ENCODE data around the gene IGF2BP2.
"Not testable (repeated sequence)": the region's sequence is repeated elsewhere in the genome, so short reads cannot be mapped to it uniquely, and the experiment has no call there.

IGF2BP2 gene

DNA sequence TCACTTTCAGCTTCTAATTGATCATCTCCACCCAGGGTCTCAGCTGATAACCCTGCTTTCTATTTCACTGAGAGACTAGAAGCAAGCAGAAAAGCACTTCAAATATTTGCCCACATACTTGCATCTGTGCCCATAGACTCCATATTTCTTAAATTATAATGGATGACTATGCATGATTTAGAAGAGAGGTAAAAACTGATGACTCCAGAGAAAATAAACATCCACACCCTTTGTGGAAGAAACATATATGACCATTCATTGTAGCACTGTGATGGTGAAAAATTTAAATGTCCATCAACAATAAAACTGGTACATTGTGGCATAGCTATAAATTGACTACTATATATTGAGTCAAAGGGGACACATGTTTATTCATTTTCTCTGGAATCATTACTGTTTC lies 7.1 kb upstream of the IGF2BP2 start:
- DNase-seq: no peak

DNA sequence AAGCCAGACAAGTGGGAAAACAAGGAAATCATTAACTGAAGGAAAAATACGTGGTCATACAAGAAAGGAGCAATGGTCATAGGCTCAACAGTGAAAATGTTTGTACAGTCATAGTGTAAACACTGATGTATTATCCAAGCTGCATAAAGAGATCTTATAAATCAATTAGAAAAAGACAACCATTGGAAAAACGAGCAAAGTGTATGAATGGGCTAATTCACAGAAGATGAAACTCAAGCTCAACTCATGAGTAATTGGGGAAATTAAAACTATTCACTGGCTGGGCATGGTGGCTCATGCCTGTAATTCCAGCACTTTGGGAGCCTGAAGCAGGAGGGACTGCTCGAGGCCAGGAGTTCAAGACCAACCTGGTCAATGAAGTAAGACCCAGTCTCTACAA lies 6.4 kb upstream of the IGF2BP2 start:
- no peak for DNase-seq

DNA sequence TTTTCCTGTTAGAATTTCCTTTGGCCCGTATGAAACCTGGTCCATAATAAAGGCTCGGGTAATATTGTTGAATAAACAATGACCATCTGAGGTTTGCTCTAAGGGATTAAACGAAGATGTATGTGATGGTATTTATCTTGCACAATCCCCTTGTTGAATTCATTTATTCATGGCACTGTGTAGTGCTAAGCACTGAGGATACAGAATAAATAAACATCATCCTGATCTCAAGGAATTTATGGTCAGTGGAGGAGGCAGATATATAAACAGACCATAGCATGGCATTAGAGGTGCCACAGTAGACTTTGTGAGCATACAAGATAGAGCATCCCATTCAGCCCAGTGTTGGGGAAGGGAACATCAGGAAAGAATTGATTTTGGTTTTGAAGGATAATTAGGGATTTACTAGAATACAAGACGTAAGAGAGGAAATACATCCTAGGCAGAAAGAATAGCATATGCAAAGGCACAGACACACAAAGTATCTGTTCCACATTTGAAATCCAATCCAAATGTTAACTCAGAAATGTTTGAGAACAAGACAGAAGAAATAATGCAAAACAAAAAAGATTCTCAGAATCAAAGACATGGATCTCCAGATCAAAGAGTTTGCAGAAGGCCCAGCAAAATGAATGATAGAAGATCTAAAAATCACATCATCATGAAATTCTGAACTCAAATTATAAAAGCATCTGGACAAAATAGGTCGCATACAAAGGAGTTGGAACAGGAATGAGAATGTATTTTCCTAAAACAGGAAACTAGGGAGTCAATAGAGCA lies 5.4 kb upstream of the IGF2BP2 start:
- no peak for DNase-seq

DNA sequence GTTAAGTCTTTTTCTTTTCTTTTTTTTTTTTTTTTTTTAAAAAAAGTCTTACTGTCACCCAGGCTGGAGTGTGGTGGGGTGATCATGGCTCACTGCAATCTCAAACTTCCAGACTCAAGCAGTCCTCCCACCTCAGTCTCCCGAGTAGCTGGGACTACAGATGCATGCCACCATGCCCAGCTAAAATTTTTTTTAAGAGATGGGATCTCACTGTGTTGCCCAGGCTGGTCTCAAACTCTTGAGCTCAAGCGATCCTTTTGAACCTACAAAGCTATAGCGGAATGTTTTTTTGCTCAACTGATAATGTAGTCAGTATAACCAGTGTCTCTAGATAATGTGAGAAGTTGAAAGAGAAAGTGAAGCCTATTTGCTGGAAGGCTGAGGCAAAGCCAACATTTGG lies 3.9 kb upstream of the IGF2BP2 start:
- DNase-seq: no peak

DNA sequence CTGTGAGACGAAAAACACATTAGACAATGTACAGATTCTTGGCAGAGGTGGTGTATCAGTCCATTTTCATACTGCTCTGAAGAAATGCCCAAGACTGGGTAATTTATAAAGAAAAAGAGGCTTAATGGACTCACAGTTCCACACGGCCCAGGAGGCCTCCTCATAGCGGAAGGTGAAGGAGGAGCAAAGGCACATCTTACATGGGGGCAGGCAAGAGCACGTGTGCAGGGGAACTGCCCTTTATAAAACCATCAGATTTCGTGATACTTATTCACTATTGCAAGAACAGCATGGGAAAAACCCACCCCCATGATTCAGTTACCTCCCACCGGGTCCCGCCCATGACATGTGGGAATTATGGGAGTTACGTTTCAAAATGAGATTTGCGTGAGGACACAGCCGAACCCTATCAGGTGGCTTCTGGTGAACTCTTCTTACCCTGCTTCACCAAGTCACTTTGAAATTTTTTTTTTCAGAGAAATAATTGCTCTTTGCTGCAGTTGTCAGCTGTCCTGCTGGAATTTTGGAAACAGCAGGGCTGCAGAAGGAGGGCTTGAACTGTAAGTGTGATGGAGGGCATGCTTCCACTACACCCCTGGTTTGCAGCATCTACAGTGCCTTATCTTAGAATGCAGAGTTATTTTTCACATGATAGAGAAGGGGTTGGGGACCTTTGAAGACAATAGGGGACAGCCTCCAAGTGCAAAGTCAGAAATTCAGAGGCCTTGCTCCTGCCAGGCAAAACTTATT lies 2.9 kb upstream of the IGF2BP2 start:
- no peak for DNase-seq

DNA sequence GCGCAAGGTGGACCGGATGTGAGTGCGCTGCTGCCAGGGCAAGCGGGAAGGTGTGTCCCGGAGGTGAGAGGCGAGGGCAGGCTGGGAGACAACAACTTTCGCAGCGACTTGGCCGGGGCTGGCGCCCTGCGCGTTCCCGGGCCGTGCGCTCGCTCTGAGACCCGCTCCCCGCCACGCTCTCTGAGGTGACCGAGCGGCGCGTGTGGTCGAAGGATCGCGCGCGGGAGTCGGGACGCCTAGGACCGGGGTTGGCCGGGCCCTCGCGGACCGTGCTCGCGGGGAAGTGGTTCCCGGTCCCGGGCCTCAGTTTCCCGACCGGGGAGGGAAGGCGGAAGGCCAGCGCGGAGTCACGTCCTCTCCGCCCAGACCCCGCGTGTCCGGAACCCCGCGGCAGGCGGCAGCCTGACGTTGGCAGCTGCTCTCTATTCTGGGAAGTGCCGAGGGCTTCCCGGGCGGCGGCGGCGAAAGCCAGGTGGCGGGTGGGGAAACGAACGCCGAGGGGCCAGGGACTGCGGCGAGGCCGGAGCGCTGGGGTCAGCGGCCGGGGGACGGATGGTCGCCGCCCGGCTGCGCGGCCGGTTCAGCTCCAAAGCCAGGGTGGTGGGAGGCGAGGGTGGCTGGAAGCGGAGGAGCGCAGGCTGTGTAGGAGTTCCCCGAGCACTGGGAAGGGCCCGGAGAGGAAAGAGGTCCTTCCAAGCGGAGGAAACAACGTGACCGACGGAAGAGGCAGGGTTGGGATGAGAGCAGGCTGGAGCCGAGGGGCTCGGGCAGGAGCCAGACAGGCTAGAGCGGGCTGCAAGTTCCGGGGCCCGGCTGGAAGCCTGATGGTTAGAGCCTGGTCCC lies 1.0 kb upstream of the IGF2BP2 start:
- peak in 1 of 2 experiments; percentile 64 for DNase-seq

DNA sequence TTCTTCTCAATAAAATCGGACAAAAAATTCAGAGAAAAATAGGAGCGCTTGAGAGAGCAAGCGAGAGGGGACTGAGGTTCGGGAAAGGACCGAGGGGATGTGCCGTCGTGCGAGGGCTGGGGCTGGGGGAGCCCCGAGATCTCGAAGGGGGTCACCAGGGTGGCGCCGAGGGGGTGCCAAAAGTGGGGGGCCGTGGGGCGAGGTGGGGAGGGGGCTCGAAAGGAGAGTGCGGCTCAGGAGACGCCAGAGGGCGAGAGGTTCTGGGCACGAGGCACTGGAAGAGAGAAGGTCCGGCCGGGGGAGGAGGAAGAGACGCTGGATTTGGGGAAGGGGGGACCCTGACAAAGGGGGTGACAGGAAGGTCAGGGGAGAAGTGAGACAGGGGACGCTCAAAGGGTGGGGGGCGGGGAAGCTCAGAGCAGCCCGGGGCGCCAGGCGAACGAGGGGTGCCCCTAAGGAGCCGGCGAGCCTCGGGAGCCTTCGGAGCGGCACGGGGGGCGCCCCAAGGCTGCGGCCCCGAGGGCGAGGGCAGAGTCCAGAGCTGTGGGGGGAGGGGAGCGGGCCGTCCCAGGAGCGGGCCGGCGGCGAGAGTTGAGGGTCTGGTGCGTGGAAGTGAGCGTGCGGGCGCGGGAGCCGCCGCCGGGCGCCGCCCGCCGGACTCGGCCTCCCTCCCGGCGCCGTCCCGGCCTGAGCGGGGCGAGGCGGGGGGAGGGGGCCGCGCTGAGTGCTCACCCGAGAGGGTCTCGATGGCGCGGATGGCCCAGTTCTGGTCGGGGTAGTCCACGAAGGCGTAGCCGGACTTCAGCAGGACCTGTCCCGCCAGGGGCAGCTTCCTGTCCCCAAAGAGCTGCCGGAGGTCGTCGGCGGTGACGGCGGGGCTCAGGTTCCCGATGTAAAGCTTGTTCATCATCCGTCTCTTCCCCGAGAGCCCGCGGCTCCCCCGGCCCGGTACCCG lies 514 bp downstream of the IGF2BP2 start:
- peak; percentile 33 to 56 for DNase-seq

DNA sequence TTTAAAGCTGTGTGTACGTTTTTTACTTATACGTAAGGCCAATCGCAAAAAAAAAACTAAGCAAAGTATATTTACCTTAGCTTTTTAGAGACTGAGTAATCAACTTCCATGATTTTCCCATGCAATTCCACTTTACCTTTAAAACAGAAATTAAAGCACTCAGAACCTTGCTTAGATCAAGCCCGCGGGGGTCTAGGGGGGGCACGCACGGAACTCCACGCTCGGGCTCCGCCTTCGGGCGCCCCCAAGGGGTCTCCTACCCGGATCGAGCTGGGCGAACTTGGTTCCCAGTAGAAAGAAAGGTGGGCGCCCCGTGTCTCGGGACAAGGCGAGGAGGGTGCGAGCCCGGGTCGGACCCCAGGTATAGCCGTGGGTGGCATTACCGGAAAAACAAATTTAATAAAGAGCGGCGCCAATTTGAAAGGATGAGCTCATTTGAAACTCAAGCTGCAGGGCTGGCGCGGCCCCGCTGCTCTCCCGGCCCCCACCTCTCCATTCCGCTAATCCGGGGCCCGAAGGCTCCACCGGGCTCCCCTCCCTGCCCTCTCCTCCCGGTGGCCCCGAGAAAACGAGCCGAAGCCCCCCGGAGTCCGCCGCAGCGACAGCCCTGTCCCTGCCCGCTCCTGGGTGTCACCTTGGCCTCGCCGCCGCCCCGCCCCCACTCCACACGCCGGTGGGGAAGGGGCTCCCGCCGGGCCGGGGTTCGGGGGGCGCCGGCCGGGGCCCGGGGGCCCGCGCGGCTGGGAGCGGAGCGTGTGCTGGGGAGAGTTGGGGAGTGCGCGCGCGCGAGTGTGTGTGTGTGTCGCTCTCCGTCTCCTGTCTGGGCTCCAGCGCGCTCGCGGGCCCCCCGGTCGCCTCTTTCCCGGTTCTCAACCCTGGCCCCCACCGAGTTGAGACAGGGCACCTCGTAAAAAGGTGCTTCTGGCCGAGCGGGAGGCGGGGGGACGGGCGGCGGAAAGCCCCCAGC lies 1.5 kb downstream of the IGF2BP2 start:
- peak; percentile 45 to 51 for DNase-seq

DNA sequence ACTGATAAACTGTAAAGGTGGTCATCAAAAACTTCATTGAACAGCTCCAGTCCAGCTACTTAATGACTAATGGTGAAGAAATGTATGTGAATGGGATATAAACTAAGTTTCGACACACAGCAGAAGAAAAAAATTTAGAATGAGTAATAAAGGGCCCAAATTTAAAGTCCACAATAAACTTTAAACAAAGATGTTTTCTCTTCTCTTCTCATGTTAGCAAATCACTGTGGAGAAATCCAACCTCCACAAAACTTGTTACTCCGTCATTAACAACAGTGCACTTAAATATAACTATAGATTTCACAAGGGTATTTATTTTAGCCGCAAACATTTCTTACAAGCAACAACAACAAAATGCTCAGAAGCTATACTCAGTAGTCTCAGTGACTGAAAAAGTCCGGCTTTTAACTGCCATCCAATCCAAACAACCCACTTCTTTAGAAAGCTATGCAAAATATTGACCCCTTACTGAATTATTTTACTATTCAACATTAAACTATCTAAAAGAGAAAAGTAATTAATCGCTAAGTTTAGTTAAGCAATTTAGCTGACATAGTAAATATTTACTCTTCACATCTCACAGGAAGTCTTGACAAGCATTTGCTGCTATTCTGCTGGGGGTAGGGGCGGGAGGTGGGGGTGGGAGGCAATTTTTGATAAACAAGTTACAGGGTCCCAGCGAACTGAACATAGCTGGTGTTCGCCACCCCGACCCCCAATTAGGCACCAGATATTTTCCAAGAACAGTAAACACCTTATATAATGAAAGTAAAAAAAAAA lies 2.4 kb downstream of the IGF2BP2 start:
- no peak for DNase-seq

DNA sequence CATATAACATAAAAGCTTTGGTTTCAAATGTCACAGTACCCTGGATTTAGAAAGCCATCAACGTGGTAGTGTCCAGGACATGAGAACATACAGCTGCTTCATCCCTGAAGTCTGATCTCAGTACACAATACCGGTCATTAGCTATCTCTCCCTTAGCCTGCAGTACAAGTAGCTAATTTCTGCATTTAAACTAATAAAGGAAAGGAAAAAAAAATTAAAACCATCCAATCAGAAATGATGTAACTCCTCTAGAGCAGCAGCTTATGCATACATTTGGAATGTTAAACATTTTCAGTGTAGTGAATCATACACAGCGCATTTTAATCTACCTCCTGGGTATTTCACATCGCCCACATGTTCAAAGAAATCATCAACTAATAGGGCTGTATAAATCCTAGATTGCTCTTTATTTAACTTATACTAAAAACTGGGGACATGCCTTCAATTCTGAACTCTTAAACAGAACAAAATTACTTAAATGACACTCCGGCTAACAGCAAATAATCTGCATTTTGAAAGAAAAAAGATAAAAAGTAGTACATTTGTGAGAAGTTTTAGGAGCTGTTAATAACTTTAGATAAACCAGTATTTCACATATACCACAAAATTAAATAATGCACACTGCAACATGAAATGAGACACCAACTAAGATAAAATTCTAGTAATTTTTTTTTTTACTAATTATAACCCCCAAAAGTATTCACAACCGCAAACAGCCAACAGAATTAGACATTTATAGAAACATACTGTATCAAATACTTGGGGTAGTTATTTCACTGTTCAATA lies 3.7 kb downstream of the IGF2BP2 start:
- DNase-seq: no peak

DNA sequence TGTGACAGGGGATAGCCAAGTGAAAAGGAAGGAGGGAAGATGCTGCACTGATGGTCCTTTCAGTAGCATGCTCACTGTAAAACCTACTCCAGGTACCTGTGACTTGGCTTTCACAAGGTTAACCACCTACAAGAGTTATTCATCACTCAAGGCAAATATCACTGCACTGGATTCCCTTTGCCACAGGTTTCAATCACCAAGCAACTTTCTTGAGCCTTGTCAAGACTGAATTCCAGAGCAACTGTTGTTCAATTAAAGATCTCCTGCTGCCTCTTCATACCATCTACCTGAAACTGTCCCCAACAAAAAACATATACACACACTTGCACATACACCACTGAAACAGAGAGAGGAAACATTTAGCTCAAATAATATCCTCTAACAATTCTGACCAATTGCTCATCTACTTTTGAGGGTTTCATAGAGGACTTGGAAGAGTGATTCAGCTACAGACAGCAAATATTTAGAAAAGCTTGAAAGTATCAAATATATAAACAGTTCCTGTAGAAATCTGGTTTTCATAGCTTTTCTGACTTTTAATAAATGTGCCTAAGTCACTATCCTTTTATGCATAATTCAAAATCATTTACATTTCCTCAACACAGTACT lies 6.5 kb downstream of the IGF2BP2 start:
- no peak for DNase-seq

DNA sequence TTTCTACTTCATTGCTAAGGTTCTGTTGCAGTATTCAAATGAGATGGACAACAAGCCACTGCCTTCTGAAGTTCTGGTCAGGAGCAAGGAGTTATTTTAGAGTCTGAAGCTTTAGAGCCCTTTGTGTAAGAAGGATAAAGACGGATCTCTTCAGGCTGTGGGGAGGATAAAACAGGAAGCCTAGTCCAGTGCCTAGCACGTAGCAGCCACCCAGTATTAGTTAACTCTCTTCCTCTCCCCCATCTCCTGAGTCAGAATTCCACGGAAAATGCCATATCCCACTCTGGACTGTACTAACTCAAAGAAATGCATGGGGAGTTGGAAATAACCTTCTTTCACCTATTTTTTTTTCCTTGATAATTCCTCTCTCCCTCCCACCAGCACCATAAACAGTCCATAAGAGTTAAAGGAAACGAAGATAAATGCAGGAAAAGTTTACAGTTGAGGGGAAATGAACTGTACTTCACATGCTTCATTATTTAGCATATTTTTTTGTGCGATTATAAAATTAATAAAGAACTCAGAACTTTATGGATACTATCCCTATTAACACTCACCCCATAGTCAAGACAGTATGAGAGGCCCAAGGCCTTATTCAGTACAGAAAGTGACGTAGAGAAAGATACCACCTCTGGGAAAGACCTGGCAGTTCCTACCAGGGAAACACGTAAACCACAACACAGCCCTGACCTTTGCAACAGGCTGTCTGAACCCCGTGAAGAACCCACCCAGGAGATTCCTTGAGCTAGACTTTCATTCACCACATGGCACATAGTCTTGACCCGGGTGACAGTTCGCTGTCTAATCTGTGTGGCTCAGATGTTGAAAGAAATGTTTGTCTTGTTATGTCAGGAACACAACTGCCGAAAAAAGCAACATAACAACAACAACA lies 9.2 kb downstream of the IGF2BP2 start:
- no peak for DNase-seq

DNA sequence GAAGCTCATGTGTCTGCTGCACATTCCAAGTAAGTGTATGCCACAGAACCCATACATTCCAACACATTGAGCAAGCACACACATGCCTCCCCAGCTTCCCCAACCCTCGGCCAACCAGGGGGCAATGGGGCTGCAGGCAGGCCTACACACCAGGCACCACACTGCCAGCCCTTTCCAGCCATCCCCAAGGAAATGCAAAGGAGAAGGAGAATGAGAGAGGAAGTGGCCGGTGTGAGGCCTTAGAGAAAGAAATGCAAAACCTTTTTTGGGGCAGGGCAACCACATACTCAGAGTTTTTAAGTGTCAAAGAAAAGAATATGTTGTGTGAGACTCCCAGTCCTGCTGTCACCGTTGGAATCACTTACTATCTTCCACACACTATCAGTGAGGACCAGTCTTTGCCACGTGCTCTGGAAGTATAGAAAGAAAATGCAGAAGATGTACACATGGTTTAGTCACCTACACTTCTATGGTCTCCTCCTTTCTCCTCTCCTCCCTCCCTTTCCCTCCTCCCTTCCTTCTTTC lies 11.1 kb downstream of the IGF2BP2 start:
- DNase-seq: no peak

DNA sequence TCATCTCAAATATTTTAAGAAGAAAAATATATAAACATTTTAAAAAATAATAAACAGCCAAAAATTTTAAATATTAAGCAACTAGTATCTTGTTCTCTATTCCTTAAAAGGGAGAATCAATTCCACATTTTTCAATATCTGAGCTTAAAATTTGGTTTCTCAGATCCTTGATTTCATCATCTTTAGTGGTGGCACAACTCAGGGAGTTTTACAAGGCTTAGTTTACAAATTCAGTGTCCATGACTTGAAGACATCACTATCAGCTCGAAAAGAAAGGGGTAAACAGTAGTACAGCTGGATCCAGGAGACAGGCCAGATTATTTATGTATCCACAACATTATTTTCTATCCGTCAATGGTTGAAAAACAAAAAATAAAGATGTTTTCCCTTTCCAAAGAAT lies 11.6 kb downstream of the IGF2BP2 start:
- DNase-seq: no peak

DNA sequence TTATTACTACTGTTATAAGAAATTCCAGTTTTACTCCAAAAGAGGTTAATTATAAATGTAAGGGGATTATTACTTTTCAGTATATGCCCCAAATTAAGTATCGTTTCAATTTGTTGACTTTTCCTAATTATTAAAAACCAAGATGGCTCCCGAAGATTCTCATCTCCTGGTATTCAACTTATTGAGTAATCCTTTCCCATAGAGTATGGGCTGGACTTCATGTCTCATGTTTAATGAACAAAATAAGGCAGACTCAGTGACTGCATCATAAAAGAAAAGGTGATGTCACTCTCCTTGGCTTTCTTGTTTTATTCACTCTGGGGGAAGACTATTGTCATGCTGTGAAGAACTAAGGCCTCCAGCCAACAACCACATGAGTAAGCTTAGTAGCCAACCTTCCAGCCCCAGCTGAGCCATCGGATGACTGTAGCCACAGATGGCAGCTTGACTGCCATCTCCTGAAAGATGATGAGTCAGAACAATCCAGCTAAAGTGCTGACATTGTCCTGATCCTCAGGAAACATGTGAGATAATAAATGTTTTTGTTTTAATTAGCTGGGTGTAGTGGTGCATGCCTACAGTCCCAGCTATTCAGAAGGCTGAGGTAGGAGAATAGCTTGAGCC lies 17.3 kb downstream of the IGF2BP2 start:
- no peak for DNase-seq

DNA sequence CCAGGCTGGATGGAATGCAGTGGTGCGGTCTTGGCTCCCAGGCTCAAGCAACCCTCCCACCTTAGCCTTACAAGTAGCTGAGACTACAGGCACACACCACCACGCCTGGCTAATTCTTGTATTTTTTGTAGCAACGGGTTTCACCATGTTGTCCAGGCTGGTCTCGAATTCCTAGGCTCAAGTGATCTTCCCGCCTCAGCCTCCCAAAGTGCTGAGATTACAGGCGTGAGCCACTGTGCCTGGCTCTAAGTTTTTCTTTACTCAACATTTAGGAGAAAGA lies 26.1 kb downstream of the IGF2BP2 start:
- DNase-seq: not testable (repeated sequence)
